M059J (cell line): ENCODE measurements around the gene EDC4. TPM values are rescaled to one million over a fixed set of nuclear protein-coding genes. Genes with fewer than 3 reads are reported as not detected.

Source experiments
- DNase-seq: peaks from one replicate; pipeline ENCODE4 v3.0.0-alpha.2; 2012; ENCODE audit warnings: low read depth
- total RNA-seq: library from RNA; depleted of rRNA; stranded (reverse); fragments of >200 nt; shearing (Covaris generic); gene quantifications from 2 replicates; pipeline ENCODE4 v1.2.3, GENCODE V29; 2014; rRNA removed

EDC4 gene
- total RNA-seq, 1 experiment from 2014 or later, result 66.1 TPM

DNA sequence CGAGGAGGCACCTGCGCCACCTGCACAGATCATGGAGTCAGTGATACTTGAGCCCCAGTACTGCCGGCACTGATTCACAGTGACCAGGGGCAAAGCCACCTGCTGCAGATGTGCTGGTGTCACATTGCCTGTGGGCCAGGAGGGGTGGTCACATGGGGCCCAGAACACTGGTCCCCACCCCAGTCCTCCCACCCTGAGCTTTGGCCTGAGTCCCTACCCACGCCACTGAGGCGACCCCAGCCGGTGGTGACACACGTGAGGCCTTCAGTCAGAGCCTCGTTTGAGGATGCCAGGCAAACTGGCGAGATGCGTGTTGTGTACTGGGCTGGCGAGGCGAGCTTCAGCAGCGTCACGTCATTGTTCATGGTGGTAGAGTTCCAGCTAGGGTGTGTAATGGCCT lies 57.3 kb downstream of the EDC4 start:
- no peak for DNase-seq

DNA sequence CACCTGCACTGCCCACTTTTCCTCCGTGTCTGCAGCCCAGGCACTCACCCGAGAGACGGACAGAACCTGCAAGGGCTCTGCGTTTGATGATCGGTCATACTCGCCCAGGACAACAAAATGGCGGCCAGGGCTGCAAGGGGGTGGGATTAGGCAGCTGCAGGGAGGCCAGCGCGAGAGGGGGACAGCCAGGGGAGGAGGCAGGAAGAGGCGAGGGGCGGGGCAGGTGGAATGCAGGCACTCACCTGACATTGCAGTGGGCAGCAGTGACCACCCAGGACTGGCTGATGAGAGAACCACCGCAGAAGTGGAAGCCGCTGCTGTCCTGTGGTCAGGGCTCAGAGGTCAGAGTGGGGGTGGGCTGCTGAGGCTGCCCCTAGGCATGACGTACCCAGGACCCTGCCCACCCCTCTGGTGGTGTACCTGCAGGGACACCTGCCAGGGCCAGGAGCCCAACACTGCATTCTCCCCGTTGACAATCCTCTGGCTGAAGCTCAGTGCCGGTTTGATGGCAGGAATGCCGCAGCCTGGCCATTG lies 57.9 kb downstream of the EDC4 start:
- no peak for DNase-seq

Other genes starting within 250 kb of the EDC4 start
- 0.44 and 0.64 TPM in 2 replicates for gene CARMIL2, start 227.9 kb upstream of the EDC4 start, total RNA-seq
- 54.4 and 66.0 TPM in 2 replicates for gene ACD, start 212.8 kb upstream of the EDC4 start, total RNA-seq
- gene PARD6A, start 212.1 kb upstream of the EDC4 start, total RNA-seq, result 2.0 and 3.3 TPM in 2 replicates
- gene ENKD1, start 206.3 kb upstream of the EDC4 start, total RNA-seq, result 12.8 and 23.1 TPM in 2 replicates
- 0.27 and 0.81 TPM in 2 replicates for gene C16orf86, start 206.2 kb upstream of the EDC4 start, total RNA-seq
- gene GFOD2, start 153.7 kb upstream of the EDC4 start, total RNA-seq, result 11.7 and 18.6 TPM in 2 replicates
- gene RANBP10, start 66.5 kb upstream of the EDC4 start, total RNA-seq, result 3.6 and 5.4 TPM in 2 replicates
- 0.12 and 0.39 TPM in 2 replicates for gene TSNAXIP1, start 66.2 kb upstream of the EDC4 start, total RNA-seq
- 41.0 and 45.2 TPM in 2 replicates for gene THAP11, start 30.7 kb upstream of the EDC4 start, total RNA-seq
- gene NUTF2, start 26.1 kb upstream of the EDC4 start, total RNA-seq, result 296 and 347 TPM in 2 replicates
- gene CENPT, start 25.4 kb upstream of the EDC4 start, total RNA-seq, result 18.0 and 25.0 TPM in 2 replicates
- gene NRN1L, start 11.8 kb downstream of the EDC4 start, total RNA-seq, result 0.42 TPM in 1 of 2 replicates, not detected in the other
- gene PSKH1, start 20.2 kb downstream of the EDC4 start, total RNA-seq, result 6.1 and 8.2 TPM in 2 replicates
- gene CTRL, start 58.8 kb downstream of the EDC4 start, total RNA-seq, result not detected in 2 replicates
- gene PSMB10, start 63.8 kb downstream of the EDC4 start, total RNA-seq, result 53.8 and 63.5 TPM in 2 replicates
- 4.6 and 5.2 TPM in 2 replicates for gene LCAT, start 71.1 kb downstream of the EDC4 start, total RNA-seq
- gene SLC12A4, start 95.6 kb downstream of the EDC4 start, total RNA-seq, result 26.1 and 30.7 TPM in 2 replicates
- not detected in 2 replicates for gene DPEP3, start 107.4 kb downstream of the EDC4 start, total RNA-seq
- not detected in 2 replicates for gene DPEP2, start 126.4 kb downstream of the EDC4 start, total RNA-seq
- not detected in 2 replicates for gene DPEP2NB, start 142.9 kb downstream of the EDC4 start, total RNA-seq
- gene DDX28, start 150.2 kb downstream of the EDC4 start, total RNA-seq, result 11.7 and 13.8 TPM in 2 replicates
- gene DUS2, start 150.2 kb downstream of the EDC4 start, total RNA-seq, result 10.7 and 20.6 TPM in 2 replicates
- 24.9 and 31.9 TPM in 2 replicates for gene NFATC3, start 212.3 kb downstream of the EDC4 start, total RNA-seq